ENCODE measurements around the gene ROBO3.

The ROBO3 gene

DNA sequence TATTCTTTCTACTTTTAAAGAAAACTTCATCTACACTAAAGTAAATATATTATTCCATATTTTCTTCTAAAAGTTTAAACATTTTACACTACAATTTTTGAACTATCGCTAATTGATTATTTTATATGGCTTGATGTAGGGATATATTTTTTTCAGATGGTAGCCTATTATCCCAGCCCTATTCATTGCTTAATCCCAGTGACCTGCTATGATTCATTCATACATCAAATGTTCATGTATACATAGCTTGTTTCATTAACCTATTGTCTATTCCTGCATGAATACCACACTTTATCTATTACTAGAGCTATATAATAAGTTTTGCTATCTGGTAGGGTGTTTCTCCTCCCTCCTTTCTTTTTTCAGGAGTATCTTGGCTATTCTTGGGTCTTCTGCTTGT is 37.4 kb downstream of the ROBO3 start:
- H3K9me3 ChIP-seq (ENCODE audit: low read depth, low read length): no peaks in the 10 kb centered on the region

DNA sequence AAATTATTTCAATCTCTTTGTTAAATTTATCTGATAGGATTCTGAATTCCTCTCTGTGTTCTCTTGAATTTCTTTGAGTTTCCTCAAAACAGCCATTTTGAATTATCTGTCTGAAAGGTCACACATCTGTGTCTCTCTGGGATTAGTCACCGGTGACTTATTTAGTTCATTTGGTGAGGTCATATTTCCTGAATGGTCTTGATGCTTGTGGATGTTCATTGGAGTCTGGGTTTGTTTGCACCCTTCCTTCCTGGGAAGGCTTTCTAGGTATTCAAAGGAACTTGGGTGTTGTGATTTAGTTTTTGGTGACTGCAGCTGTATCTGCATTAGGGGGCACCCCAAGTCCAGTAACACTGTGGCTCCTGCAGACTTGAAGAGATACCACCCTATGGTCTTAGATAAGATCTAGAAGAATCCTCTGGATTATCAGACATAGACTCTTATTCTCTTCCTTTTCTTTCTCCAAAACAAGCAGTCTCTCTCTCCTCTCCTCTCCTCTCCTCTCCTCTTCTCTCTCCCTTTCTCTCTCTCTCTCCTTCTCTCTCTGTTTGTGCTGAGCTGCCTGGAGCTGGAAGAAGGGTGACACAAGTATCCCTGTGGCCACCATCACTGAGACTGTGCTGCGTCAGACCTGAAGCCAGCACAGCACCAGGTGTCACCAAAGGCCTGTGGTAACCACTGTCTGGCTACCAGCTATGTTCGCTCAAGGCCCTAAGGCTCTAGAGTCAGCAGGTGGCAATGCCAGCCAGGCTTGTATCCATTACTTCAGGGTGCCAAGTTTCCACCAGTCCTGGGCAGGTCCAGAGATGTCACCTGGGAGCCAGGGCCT is 50.5 kb downstream of the ROBO3 start:
- TF ChIP-seq EZH2 (IDR thresholded peaks at IDR 0.05) (no peak), POLR2AphosphoS5 (IDR thresholded peaks at IDR 0.05; ENCODE audit: borderline replicate concordance, low read depth, low read length) (no peak), FOXP2 (optimal IDR thresholded peaks at IDR 0.05; ENCODE audit: control extremely low read depth, extremely low read length, insufficient read depth) (no peak)
- H3K9me3 ChIP-seq (ENCODE audit: low read depth, low read length): no peaks in the 10 kb centered on the region
- no peak for DNase-seq (ENCODE audit: low read depth, low spot score)
- no peaks in the 10 kb centered on the region for H3K36me3 ChIP-seq (ENCODE audit: insufficient read depth, low read length)
- no peak overlapping the region for H3K4me3 ChIP-seq
- H3K27ac ChIP-seq: no peak overlapping the region
- H3K9ac ChIP-seq (ENCODE audit: insufficient read length): no peak overlapping the region

More for the DNA sequence above, 37.4 kb downstream of the ROBO3 start:
- no peak for DNase-seq (ENCODE audit: low read depth, low spot score)
- Histone ChIP-seq H3K27ac (no peak overlapping the region), H3K4me3 (no peak overlapping the region), H3K9ac (ENCODE audit: insufficient read length) (no peak overlapping the region), H3K36me3 (ENCODE audit: insufficient read depth, low read length) (no peaks in the 10 kb centered on the region)
- TF ChIP-seq POLR2AphosphoS5 (IDR thresholded peaks at IDR 0.05; ENCODE audit: borderline replicate concordance, low read depth, low read length) (no peak), EZH2 (IDR thresholded peaks at IDR 0.05) (no peak), FOXP2 (optimal IDR thresholded peaks at IDR 0.05; ENCODE audit: control extremely low read depth, extremely low read length, insufficient read depth) (no peak)

DNA sequence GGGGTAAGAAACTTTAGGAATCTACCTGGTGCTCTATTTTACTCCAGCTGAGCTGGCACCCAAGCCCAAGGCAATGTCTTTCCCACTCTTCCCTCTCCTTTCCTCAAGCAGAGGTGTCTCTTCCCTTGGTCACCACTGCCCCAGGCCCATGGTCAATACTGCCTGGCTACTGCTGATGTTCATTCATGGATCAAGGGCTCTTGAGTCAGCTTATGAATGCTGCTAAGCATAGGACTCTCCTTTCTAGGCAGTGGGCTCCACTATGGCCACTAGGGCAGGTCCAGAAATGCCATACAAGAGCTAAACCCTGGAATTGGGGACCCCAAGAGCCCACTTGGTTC is 51.1 kb downstream of the ROBO3 start:
- H3K4me3 ChIP-seq: no peak overlapping the region
- no peaks in the 10 kb centered on the region for H3K9me3 ChIP-seq (ENCODE audit: low read depth, low read length)
- no peak overlapping the region for H3K9ac ChIP-seq (ENCODE audit: insufficient read length)
- H3K27ac ChIP-seq: no peak overlapping the region
- TF ChIP-seq FOXP2 (optimal IDR thresholded peaks at IDR 0.05; ENCODE audit: control extremely low read depth, extremely low read length, insufficient read depth) (no peak), EZH2 (IDR thresholded peaks at IDR 0.05) (no peak), POLR2AphosphoS5 (IDR thresholded peaks at IDR 0.05; ENCODE audit: borderline replicate concordance, low read depth, low read length) (no peak)
- no peaks in the 10 kb centered on the region for H3K36me3 ChIP-seq (ENCODE audit: insufficient read depth, low read length)
- no peak for DNase-seq (ENCODE audit: low read depth, low spot score)

DNA sequence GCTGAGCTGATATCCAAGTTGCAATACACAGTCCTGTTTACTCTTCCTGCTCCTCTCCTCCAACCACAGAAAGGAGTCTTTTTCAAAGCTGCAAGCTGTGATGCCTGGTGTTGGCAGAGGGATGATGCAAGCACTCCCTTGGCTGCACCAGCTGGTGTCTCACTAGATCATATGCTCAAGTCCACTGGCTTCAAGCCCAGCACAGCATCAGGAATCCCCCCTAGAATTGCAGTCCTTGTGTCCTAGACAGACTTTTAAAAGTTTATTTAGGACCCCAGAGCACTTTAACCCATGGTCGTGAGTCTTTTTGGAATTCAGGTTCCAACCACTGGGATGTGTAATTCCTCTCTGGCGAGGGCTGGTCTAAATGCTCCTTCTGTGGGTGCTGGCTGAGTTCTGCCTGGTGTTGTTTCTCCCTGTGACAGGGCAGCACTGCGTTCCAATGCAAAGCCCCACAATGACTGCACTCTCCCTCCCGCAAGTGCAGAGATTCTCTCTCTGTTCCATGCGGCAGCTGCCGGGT is 51.9 kb downstream of the ROBO3 start:
- no peak overlapping the region for H3K4me3 ChIP-seq
- no peaks in the 10 kb centered on the region for H3K9me3 ChIP-seq (ENCODE audit: low read depth, low read length)
- no peak overlapping the region for H3K9ac ChIP-seq (ENCODE audit: insufficient read length)
- no peaks in the 10 kb centered on the region for H3K36me3 ChIP-seq (ENCODE audit: insufficient read depth, low read length)
- TF ChIP-seq EZH2 (IDR thresholded peaks at IDR 0.05): no peak
- no peak for TF ChIP-seq FOXP2 (optimal IDR thresholded peaks at IDR 0.05; ENCODE audit: control extremely low read depth, extremely low read length, insufficient read depth)
- TF ChIP-seq POLR2AphosphoS5 (IDR thresholded peaks at IDR 0.05; ENCODE audit: borderline replicate concordance, low read depth, low read length): no peak
- DNase-seq (ENCODE audit: low read depth, low spot score): no peak
- no peak overlapping the region for H3K27ac ChIP-seq

DNA sequence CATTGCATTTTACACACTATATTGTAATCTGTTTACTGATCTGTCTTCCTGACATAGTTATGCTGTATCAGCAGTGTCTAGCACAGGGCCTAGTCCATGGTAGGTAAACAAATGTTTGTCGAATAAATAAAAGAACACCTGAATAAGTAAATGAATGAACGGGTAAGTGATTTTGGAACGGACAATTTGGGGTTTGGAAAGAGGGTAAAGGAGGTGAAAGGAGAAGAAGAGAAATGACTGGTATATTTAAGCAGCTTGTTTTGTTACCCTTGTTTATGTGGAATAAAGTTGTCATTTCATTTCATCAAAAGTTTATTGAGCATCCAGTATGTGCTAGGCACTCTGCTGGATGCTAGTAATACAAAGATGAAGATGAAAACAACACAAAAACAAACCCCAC is 53.7 kb downstream of the ROBO3 start, which contains the start of gene HEPN1:
TSS of gene HEPN1 (plus strand) at position 301 of the 400 bp plus-strand sequence.
- no peak within 1 kb of the TSS for H3K4me3 ChIP-seq
- no peak within 1 kb of the TSS for H3K9ac ChIP-seq (ENCODE audit: insufficient read length)
- no peak within 1 kb of the TSS for H3K27ac ChIP-seq
- no peaks in the 10 kb centered on the region for H3K36me3 ChIP-seq (ENCODE audit: insufficient read depth, low read length)
- TF ChIP-seq POLR2AphosphoS5 (IDR thresholded peaks at IDR 0.05; ENCODE audit: borderline replicate concordance, low read depth, low read length): no peak
- no peak for TF ChIP-seq FOXP2 (optimal IDR thresholded peaks at IDR 0.05; ENCODE audit: control extremely low read depth, extremely low read length, insufficient read depth)
- no peak for TF ChIP-seq EZH2 (IDR thresholded peaks at IDR 0.05)
- H3K9me3 ChIP-seq (ENCODE audit: low read depth, low read length): no peaks in the 10 kb centered on the region
- no peak for DNase-seq (ENCODE audit: low read depth, low spot score)

DNA sequence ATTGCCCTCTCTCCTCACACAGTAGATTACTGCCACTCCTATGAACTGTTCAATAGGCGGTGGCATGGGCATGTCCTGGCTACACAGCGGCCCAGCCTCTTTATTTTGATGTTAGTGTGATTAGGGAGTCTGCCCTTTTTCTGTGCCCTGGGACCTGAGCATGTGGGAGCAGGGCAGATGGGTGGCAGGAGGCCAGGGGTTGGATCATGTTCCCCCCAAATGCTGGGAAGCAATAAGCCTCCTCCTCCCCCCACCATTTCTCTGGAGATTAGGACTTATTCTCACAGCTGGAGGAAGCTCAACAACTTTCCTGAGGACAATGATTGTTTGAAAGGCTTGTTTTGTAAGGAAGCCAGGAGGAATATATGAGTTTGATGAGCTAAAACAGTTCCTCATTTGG is 54.7 kb downstream of the ROBO3 start:
- Histone ChIP-seq H3K9me3 (ENCODE audit: low read depth, low read length) (no peaks in the 10 kb centered on the region), H3K36me3 (ENCODE audit: insufficient read depth, low read length) (no peaks in the 10 kb centered on the region), H3K27ac (no peak overlapping the region), H3K9ac (ENCODE audit: insufficient read length) (no peak overlapping the region), H3K4me3 (no peak overlapping the region)
- no peak for DNase-seq (ENCODE audit: low read depth, low spot score)
- no peak for TF ChIP-seq FOXP2 (optimal IDR thresholded peaks at IDR 0.05; ENCODE audit: control extremely low read depth, extremely low read length, insufficient read depth)
- no peak for TF ChIP-seq POLR2AphosphoS5 (IDR thresholded peaks at IDR 0.05; ENCODE audit: borderline replicate concordance, low read depth, low read length)
- TF ChIP-seq EZH2 (IDR thresholded peaks at IDR 0.05): no peak

DNA sequence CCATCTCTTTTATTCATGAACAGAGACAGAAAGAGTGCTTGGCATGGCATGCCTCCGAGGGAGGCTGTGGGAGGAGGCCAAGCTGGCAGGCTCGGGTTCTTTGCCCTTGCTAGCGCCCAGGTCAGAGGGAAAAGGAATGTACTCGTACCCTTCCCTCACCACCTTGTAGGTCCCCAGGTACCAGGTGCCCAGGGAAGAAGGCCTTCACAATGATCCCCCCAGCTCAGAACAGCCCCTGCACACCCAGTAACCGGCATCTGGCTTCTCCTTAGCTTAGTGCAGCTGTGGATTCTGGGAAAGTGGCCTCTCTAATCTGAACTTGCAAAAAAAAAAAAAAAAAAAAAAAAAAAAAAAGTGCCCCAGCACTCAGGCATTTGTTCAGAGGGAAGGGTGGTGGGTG is 55.1 kb downstream of the ROBO3 start:
- no peaks in the 10 kb centered on the region for H3K9me3 ChIP-seq (ENCODE audit: low read depth, low read length)
- H3K4me3 ChIP-seq: no peak overlapping the region
- no peak overlapping the region for H3K9ac ChIP-seq (ENCODE audit: insufficient read length)
- no peak for DNase-seq (ENCODE audit: low read depth, low spot score)
- no peaks in the 10 kb centered on the region for H3K36me3 ChIP-seq (ENCODE audit: insufficient read depth, low read length)
- H3K27ac ChIP-seq: no peak overlapping the region
- TF ChIP-seq EZH2 (IDR thresholded peaks at IDR 0.05): no peak
- TF ChIP-seq POLR2AphosphoS5 (IDR thresholded peaks at IDR 0.05; ENCODE audit: borderline replicate concordance, low read depth, low read length): no peak
- TF ChIP-seq FOXP2 (optimal IDR thresholded peaks at IDR 0.05; ENCODE audit: control extremely low read depth, extremely low read length, insufficient read depth): no peak

DNA sequence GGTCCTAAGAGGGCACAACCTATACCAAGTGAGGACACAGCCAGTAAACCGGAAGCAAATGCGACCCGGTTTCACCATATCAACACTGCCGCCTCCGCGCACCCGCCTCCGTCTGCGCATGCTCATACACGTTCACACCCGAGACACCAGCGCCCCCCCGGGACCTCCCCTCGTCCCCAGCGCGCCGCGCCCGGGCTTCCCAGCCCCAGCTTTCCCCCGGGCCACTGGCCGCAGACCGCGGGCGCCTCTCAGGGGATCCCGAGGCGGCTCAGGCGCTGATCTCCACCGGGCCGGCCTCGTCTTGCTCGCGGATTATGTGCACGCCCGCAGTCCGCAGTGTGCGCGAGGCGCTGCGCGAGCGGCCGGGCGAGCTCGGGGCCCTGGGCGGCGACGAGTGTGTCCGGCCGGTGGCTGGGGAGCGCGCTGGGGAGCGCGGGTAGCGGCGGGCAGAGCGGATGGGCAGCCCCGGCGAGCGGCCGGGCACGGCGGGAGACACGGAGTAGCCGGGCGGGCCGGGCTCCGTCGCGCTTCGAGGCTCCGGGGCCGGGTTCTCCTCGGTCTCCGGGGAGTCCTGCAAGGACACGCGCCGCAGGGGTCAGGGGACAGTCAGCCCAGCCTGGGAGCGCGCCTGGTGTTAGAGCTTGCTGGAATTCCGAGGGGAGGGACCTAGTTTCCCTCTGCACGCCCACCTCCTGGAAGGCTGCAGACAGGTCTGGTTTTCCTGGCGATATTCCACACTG is 55.8 kb downstream of the ROBO3 start:
- TF ChIP-seq POLR2AphosphoS5 (IDR thresholded peaks at IDR 0.05; ENCODE audit: borderline replicate concordance, low read depth, low read length): no peak
- no peak for TF ChIP-seq FOXP2 (optimal IDR thresholded peaks at IDR 0.05; ENCODE audit: control extremely low read depth, extremely low read length, insufficient read depth)
- TF ChIP-seq EZH2 (IDR thresholded peaks at IDR 0.05): no peak
- H3K4me3 ChIP-seq: no peak overlapping the region
- H3K27ac ChIP-seq: no peak overlapping the region
- no peak for DNase-seq (ENCODE audit: low read depth, low spot score)
- H3K9ac ChIP-seq (ENCODE audit: insufficient read length): no peak overlapping the region
- no peaks in the 10 kb centered on the region for H3K36me3 ChIP-seq (ENCODE audit: insufficient read depth, low read length)
- H3K9me3 ChIP-seq (ENCODE audit: low read depth, low read length): no peaks in the 10 kb centered on the region

Data from SK-N-MC (cell line).